ENCODE measurements around the gene CPS1.

GRCh38 chr2:210626849-210627248 lies 70.5 kb downstream of the CPS1 start:
- no peak for TF ChIP-seq CTCF (IDR thresholded peaks at IDR 0.05)
- no peak for TF ChIP-seq POLR2A (IDR thresholded peaks at IDR 0.05)
- no peak for TF ChIP-seq POLR2AphosphoS5 (IDR thresholded peaks at IDR 0.05; ENCODE audit: insufficient read depth in 1 of 2, low read depth in 1 of 2)
